ENCODE data around the gene LRBA. TPM values are rescaled to one million over a fixed set of nuclear protein-coding genes. Genes with fewer than 3 reads are reported as not detected.

Gene LRBA
- polyA plus RNA-seq, 2 of the 4 experiments (the other 2 are of a cell fraction) = 10.7 to 25.1 TPM

DNA sequence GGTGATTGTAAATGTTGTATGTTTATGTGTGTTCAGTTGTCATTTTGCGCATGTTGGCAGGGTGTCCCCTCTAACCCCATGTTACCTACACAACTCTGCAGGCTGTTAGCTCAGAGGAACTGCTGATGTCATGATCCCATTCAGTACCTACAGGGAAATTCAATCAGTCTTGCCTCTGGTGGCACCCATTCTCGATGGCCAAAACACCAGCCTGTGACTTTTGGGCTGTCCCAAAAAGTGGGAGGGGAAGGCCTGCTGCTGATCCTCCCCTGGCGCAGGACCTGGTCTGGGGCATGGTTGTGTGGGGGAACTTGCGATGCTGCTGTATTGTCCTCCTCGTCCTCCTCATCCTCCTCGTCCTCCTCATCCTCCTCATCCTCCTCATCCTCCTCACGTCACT, 762.3 kb downstream of the LRBA start (continued):
- TF ChIP-seq, protein P1, sequence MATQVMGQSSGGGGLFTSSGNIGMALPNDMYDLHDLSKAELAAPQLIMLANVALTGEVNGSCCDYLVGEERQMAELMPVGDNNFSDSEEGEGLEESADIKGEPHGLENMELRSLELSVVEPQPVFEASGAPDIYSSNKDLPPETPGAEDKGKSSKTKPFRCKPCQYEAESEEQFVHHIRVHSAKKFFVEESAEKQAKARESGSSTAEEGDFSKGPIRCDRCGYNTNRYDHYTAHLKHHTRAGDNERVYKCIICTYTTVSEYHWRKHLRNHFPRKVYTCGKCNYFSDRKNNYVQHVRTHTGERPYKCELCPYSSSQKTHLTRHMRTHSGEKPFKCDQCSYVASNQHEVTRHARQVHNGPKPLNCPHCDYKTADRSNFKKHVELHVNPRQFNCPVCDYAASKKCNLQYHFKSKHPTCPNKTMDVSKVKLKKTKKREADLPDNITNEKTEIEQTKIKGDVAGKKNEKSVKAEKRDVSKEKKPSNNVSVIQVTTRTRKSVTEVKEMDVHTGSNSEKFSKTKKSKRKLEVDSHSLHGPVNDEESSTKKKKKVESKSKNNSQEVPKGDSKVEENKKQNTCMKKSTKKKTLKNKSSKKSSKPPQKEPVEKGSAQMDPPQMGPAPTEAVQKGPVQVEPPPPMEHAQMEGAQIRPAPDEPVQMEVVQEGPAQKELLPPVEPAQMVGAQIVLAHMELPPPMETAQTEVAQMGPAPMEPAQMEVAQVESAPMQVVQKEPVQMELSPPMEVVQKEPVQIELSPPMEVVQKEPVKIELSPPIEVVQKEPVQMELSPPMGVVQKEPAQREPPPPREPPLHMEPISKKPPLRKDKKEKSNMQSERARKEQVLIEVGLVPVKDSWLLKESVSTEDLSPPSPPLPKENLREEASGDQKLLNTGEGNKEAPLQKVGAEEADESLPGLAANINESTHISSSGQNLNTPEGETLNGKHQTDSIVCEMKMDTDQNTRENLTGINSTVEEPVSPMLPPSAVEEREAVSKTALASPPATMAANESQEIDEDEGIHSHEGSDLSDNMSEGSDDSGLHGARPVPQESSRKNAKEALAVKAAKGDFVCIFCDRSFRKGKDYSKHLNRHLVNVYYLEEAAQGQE (IDR thresholded peaks at IDR 0.05) = no peak
- TF ChIP-seq BCL3 (IDR thresholded peaks at IDR 0.05) = no peak
- TF ChIP-seq KDM1A (IDR thresholded peaks at IDR 0.05; ENCODE audit: low read depth) = no peak

GRCh38 chr4:150252306-150252705, 762.8 kb downstream of the LRBA start:
- no peak overlapping the region for H3K4me3 ChIP-seq
- WGBS (ENCODE audit: missing lambda C conversion rate) = 84% methylated on average over 5 of the region's 6 CpGs

More at GRCh38 chr4:150252306-150252705, 762.8 kb downstream of the LRBA start:
- no peak for DNase-seq (ENCODE audit: low read depth in 1 of 2, low spot score in 1 of 2)
- CTCF ChIA-PET = interaction anchor here (0.8 to 1.3 kb wide), 2 partner anchors 9 to 271 kb away, joined by 3 to 6 read pairs; no protein-coding TSS in a partner anchor
- no peak overlapping the region for H3K27ac ChIP-seq
- no peaks in the 10 kb centered on the region for H3K4me1 ChIP-seq
- POLR2A ChIA-PET = no interaction called here
- TF ChIP-seq HOXA7 (CRISPR knock-in tag; IDR thresholded peaks at IDR 0.05) = no peak
- no peak for TF ChIP-seq NR3C1 (IDR thresholded peaks at IDR 0.05)
- no peak for TF ChIP-seq SMC3 (IDR thresholded peaks at IDR 0.05)
- TF ChIP-seq ATOH8 (CRISPR knock-in tag; IDR thresholded peaks at IDR 0.05; ENCODE audit: low read depth) = no peak
- TF ChIP-seq HMGXB4 (CRISPR knock-in tag; IDR thresholded peaks at IDR 0.05; ENCODE audit: borderline replicate concordance) = no peak
- TF ChIP-seq CHD4 (IDR thresholded peaks at IDR 0.05; ENCODE audit: borderline replicate concordance) = no peak
- no peak for TF ChIP-seq CHD2 (IDR thresholded peaks at IDR 0.05; ENCODE audit: low read length, partially characterized antibody)
- TF ChIP-seq RARB (CRISPR knock-in tag; IDR thresholded peaks at IDR 0.05) = no peak
- TF ChIP-seq CTCF (IDR thresholded peaks at IDR 0.05) = no peak
- TF ChIP-seq RFX5 (IDR thresholded peaks at IDR 0.05) = no peak
- TF ChIP-seq JUN (IDR thresholded peaks at IDR 0.05) = no peak
- no peak for TF ChIP-seq NPAS2 (CRISPR knock-in tag; IDR thresholded peaks at IDR 0.05; ENCODE audit: borderline replicate concordance)
- no peak for TF ChIP-seq ESRRA (IDR thresholded peaks at IDR 0.05; ENCODE audit: borderline replicate concordance, low read length)
- TF ChIP-seq, protein P2, sequence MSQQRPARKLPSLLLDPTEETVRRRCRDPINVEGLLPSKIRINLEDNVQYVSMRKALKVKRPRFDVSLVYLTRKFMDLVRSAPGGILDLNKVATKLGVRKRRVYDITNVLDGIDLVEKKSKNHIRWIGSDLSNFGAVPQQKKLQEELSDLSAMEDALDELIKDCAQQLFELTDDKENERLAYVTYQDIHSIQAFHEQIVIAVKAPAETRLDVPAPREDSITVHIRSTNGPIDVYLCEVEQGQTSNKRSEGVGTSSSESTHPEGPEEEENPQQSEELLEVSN (IDR thresholded peaks at IDR 0.05; ENCODE audit: borderline replicate concordance, low read depth) = no peak
- no peak for TF ChIP-seq EHMT2 (IDR thresholded peaks at IDR 0.05; ENCODE audit: low read depth)
- no peak for TF ChIP-seq ZC3H11A (IDR thresholded peaks at IDR 0.05)
- TF ChIP-seq KDM5A (IDR thresholded peaks at IDR 0.05) = no peak
- TF ChIP-seq FOSB (CRISPR knock-in tag; IDR thresholded peaks at IDR 0.05) = no peak
- no peak for ATAC-seq
- no peak for FAIRE-seq
- H3K9me3 ChIP-seq = no peaks in the 10 kb centered on the region
- no peak overlapping the region for H3K4me2 ChIP-seq

Measured in A549 (cell line).